Caco-2 (cell line): ENCODE data around the gene RRAGC. TPM values are rescaled to one million over a fixed set of nuclear protein-coding genes. Genes with fewer than 3 reads are reported as not detected.

ENCODE experiments used
- BruUV-seq: library from RNA; stranded (reverse); fragments of 400-500 nt; replicated peaks from 2 replicates; lab custom pipeline; 2021; lab: Mats Ljungman, UMichigan
- CTCF ChIA-PET: fragments of 300-600 bp; sonication (Branson Sonifier 250); formaldehyde crosslinking; loops from one replicate; lab custom pipeline; 2022; ENCODE audit warnings: antibody characterized with exemption; lab: Charles Lee
- POLR2A ChIA-PET: fragments of 300-600 bp; sonication (Branson Sonifier 250); formaldehyde crosslinking; loops from one replicate; lab custom pipeline; 2022; ENCODE audit warnings: antibody characterized with exemption; lab: Charles Lee
- DNase-seq, 2 experiments: peaks; one replicate each; pipeline versions ENCODE4 v3.0.0 to v3.0.0-alpha.2; 2020 to 2022
- H3K27me3 ChIP-seq: replicated peaks from 2 replicates; pipeline ENCODE4 v1.6.0; 2011; ENCODE audit warnings: low read length; ENCODE audit not compliant: control insufficient read depth, insufficient read depth
- H3K36me3 ChIP-seq: 2 replicates; pipeline ENCODE4 v1.5.1; 2011; ENCODE audit warnings: low read length; ENCODE audit not compliant: control insufficient read depth, insufficient read depth
- H3K4me1 ChIP-seq: fragments of 250-450 bp; sonication (Bioruptor Pico); 2 replicates; pipeline ENCODE4 v1.5.1; 2020; ENCODE audit warnings: mild to moderate bottlenecking
- H3K4me3 ChIP-seq: 2 replicates; pipeline ENCODE4 v1.5.1; 2011; ENCODE audit warnings: low read depth, mild to moderate bottlenecking, control low read depth, low read length
- H3K9me3 ChIP-seq: fragments of 250-450 bp; sonication (Bioruptor Pico); 2 replicates; pipeline ENCODE4 v1.5.1; 2020; ENCODE audit warnings: mild to moderate bottlenecking, moderate library complexity
- H3K27ac Mint-ChIP-seq: one replicate; pipeline ENCODE4 v1.8.0; 2022; ENCODE audit warnings: mixed read lengths; ENCODE audit not compliant: unreplicated experiment
- H3K27me3 Mint-ChIP-seq: one replicate; pipeline ENCODE4 v1.8.0; 2022; ENCODE audit warnings: mixed read lengths; ENCODE audit not compliant: insufficient read depth, unreplicated experiment
- H3K36me3 Mint-ChIP-seq: one replicate; pipeline ENCODE4 v1.8.0; 2022; ENCODE audit warnings: mild to moderate bottlenecking, mixed read lengths; ENCODE audit not compliant: insufficient read depth, unreplicated experiment
- H3K4me1 Mint-ChIP-seq: one replicate; pipeline ENCODE4 v1.8.0; 2022; ENCODE audit warnings: low read depth, mixed read lengths; ENCODE audit not compliant: unreplicated experiment
- H3K4me3 Mint-ChIP-seq: one replicate; pipeline ENCODE4 v1.8.0; 2022; ENCODE audit warnings: mild to moderate bottlenecking, moderate library complexity, mixed read lengths; ENCODE audit not compliant: unreplicated experiment
- H3K9me3 Mint-ChIP-seq: one replicate; pipeline ENCODE4 v1.8.0; 2022; ENCODE audit warnings: mixed read lengths; ENCODE audit not compliant: unreplicated experiment
- CTCF ChIP-seq, 2 experiments: fragments of 200-600 bp in 1 of 2; IDR thresholded peaks; 1 replicate in 1 of 2; 2 replicates in 1 of 2; pipeline versions ENCODE4 v1.5.1 to v1.8.0; 2011 to 2022; ENCODE audit warnings: antibody characterized with exemption in 1 of 2, control low read depth in 1 of 2, inconsistent platforms in 1 of 2, low read depth in 1 of 2, low read length in 1 of 2, mild to moderate bottlenecking in 1 of 2, moderate library complexity in 1 of 2; ENCODE audit not compliant: insufficient read depth in 1 of 2, severe bottlenecking in 1 of 2, unreplicated experiment in 1 of 2
- intact Hi-C: fragments of 100-400 bp; cut with micrococcal nuclease; formaldehyde crosslinking; loops from one replicate; pipeline ENCODE4 v1.10.0; 2022; ENCODE audit not compliant: unreplicated experiment
- total RNA-seq: library from RNA; stranded (reverse); gene quantifications from 2 replicates; pipeline ENCODE4 v1.2.3, GENCODE V29; 2022

RRAGC gene
- total RNA-seq, 1 experiment from 2014 or later, result 16.0 TPM

GRCh38 chr1:38905985-38906384, 46.4 kb upstream of the RRAGC start:
- H3K27me3 ChIP-seq, result no peaks in the 10 kb centered on the region
- H3K4me3 Mint-ChIP-seq, result no peak overlapping the region
- no peak overlapping the region for H3K27ac Mint-ChIP-seq
- CTCF ChIA-PET, result no interaction called here
- BruUV-seq, result no TSS peak
- intact Hi-C loops, result no loop called here
- H3K36me3 ChIP-seq, result no peaks in the 10 kb centered on the region
- POLR2A ChIA-PET, result no interaction called here
- H3K4me1 ChIP-seq, result no peaks in the 10 kb centered on the region
- no peaks in the 10 kb centered on the region for H3K27me3 Mint-ChIP-seq
- no peak for DNase-seq
- 0 out of 2 replicates have a peak, but pooled peaks cover 3% of the 10 kb centered on the region for H3K9me3 ChIP-seq
- H3K9me3 Mint-ChIP-seq, result no peaks in the 10 kb centered on the region
- no peaks in the 10 kb centered on the region for H3K36me3 Mint-ChIP-seq
- H3K4me3 ChIP-seq, result no peak overlapping the region
- no peak for TF ChIP-seq CTCF (IDR thresholded peaks at IDR 0.05; ENCODE audit: insufficient read depth in 1 of 2, low read depth in 1 of 2, low read length in 1 of 2, severe bottlenecking in 1 of 2, unreplicated experiment in 1 of 2)
- no peaks in the 10 kb centered on the region for H3K4me1 Mint-ChIP-seq

- Histone ChIP-seq H3K27me3 (no peaks in the 10 kb centered on the region), H3K36me3 (no peaks in the 10 kb centered on the region), H3K4me3 (no peak overlapping the region), H3K4me1 (no peaks in the 10 kb centered on the region; the same call in 1 of the 2 replicates), H3K9me3 (no peaks in the 10 kb centered on the region)
- TF ChIP-seq CTCF (IDR thresholded peaks at IDR 0.05; ENCODE audit: insufficient read depth in 1 of 2, low read depth in 1 of 2, low read length in 1 of 2, severe bottlenecking in 1 of 2, unreplicated experiment in 1 of 2), result no peak
- Mint-ChIP-seq H3K4me1 (no peaks in the 10 kb centered on the region), H3K27ac (no peak overlapping the region), H3K36me3 (no peaks in the 10 kb centered on the region), H3K4me3 (no peak overlapping the region), H3K9me3 (no peaks in the 10 kb centered on the region), H3K27me3 (no peaks in the 10 kb centered on the region)
- no peak for DNase-seq
- BruUV-seq, result no TSS peak
- CTCF ChIA-PET, result no interaction called here
- POLR2A ChIA-PET, result no interaction called here
- intact Hi-C loops, result no loop called here
Measured at GRCh38 chr1:38899560-38899959, 40.0 kb upstream of the RRAGC start.

- no peaks in the 10 kb centered on the region for H3K27me3 ChIP-seq
- H3K36me3 Mint-ChIP-seq, result no peaks in the 10 kb centered on the region
- no peak overlapping the region for H3K4me3 Mint-ChIP-seq
- POLR2A ChIA-PET, result no interaction called here
- no peak overlapping the region for H3K27ac Mint-ChIP-seq
- no peaks in the 10 kb centered on the region for H3K4me1 Mint-ChIP-seq
- no peaks in the 10 kb centered on the region for H3K27me3 Mint-ChIP-seq
- no peaks in the 10 kb centered on the region; the same call in 1 of the 2 replicates for H3K4me1 ChIP-seq
- no peaks in the 10 kb centered on the region for H3K9me3 Mint-ChIP-seq
- intact Hi-C loops, result no loop called here
- H3K36me3 ChIP-seq, result no peaks in the 10 kb centered on the region
- H3K4me3 ChIP-seq, result no peak overlapping the region
- no peak for TF ChIP-seq CTCF (IDR thresholded peaks at IDR 0.05; ENCODE audit: insufficient read depth in 1 of 2, low read depth in 1 of 2, low read length in 1 of 2, severe bottlenecking in 1 of 2, unreplicated experiment in 1 of 2)
- CTCF ChIA-PET, result no interaction called here
- no peak for DNase-seq
- no TSS peak for BruUV-seq
- H3K9me3 ChIP-seq, result no peaks in the 10 kb centered on the region
Measured at GRCh38 chr1:38898653-38899230, 39.2 kb upstream of the RRAGC start.
